Activated T-cell treated with anti-CD3 and anti-CD28 coated beads, Interleukin-2, amount 50 U/mL, for 4 hours (primary cell): ENCODE measurements around the gene NARS2. TPM values are rescaled to one million over a fixed set of nuclear protein-coding genes. Genes with fewer than 3 reads are reported as not detected.
"Not testable (repeated sequence)": the region's sequence is repeated elsewhere in the genome, so short reads cannot be mapped to it uniquely, and the experiment has no call there.

Experiments
- ATAC-seq, 2 donors: fragments of 200-7000 bp; cut with Tn5 transposase; one replicate each; pipeline ENCODE4 v1.10.0; 2021
- DNase-seq: peaks from one replicate; pipeline ENCODE4 v3.0.0-alpha.2; 2020
- H3K27me3 Mint-ChIP-seq: one replicate; pipeline ENCODE4 v1.8.0; 2021; ENCODE audit warnings: low read depth, mixed read lengths
- H3K36me3 Mint-ChIP-seq: one replicate; pipeline ENCODE4 v1.8.0; 2022; ENCODE audit warnings: mixed read lengths; ENCODE audit not compliant: insufficient read depth
- H3K4me1 Mint-ChIP-seq: one replicate; pipeline ENCODE4 v1.8.0; 2021; ENCODE audit warnings: low read depth, mixed read lengths
- H3K4me3 Mint-ChIP-seq: one replicate; pipeline ENCODE4 v1.8.0; 2021; ENCODE audit warnings: mild to moderate bottlenecking, moderate library complexity, mixed read lengths
- H3K9me3 Mint-ChIP-seq: one replicate; pipeline ENCODE4 v1.8.0; 2021; ENCODE audit warnings: mixed read lengths
- total RNA-seq, 3 donors: library from RNA; stranded (reverse); gene quantifications; one replicate each; pipeline ENCODE4 v1.2.1, GENCODE V29; 2021

The NARS2 gene
- total RNA-seq, 3 donors from 2014 or later: 15.6 to 25.3 (median 23.2) TPM

DNA sequence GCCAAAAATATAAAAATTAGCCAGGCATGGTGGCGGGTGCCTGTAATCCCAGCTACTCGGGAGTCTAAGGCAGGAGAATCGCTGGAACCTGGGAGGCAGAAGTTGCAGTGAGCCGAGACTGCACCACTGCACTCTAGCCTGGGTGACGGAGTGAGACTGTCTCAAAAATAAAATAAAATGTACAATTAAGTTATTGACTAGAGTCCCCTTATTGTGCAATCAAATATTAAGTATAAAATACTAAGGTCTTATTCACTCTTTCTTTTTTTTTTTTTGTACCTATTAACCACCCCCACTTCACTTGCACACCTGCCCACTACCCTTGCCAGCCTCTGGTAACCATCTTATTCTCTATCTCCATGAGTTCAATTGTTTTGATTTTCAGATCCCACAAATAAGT, 61.6 kb downstream of the NARS2 start:
- not testable (repeated sequence) for H3K4me1 Mint-ChIP-seq, H3K27me3 Mint-ChIP-seq, ATAC-seq, DNase-seq, H3K4me3 Mint-ChIP-seq
- peaks cover 10% of the 10 kb centered on the region for H3K9me3 Mint-ChIP-seq
- peaks cover 40% of the 10 kb centered on the region for H3K36me3 Mint-ChIP-seq

DNA sequence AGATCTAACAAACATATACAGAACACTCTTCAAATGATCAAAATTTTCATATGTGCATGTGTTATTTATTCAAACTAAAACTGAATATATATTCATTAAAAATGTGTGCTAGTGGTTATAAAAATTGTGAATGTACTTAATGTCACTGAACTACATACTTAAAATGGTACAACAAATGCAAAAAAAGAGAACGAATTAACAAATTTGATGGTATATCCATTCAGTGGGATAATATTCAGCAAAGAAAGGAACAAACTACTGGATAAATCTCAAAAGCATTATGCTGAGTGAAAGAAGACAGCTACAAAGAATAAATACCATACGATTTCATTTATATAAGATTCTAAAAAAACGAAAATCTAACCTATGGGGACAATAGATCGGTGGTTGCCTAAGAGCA, 64.1 kb downstream of the NARS2 start:
- Mint-ChIP-seq H3K4me1 (peaks cover 3% of the 10 kb centered on the region), H3K4me3 (no peak overlapping the region), H3K36me3 (peaks cover 30% of the 10 kb centered on the region), H3K27me3 (no peaks in the 10 kb centered on the region), H3K9me3 (peaks cover 10% of the 10 kb centered on the region)
- ATAC-seq (no peak), DNase-seq (no peak)

DNA sequence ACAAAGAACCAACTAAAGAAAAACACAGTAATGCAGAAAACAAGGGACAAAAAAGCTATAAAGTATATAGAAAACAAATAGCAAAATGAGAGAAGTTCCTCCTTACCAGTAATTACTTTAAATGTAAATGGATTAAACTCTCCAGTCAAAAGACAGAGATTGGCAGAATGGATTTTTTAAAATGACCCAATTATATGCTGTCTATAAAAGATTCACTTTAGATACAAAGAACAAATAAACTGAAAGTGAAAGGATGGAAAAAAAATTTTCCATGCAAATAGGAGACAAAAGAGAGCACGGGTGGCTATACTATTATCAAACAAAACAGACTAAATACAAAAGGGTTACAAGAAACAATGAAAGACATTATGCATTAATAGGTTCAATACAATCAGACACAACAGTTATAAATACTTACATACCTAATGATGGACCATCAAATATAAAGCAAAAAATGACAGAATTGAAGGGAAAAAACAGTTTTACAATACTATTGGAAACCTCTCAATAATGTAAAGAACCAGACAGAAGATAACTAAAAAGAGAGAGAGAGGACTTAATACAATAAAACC, 64.6 kb downstream of the NARS2 start:
- Mint-ChIP-seq H3K27me3 (no peaks in the 10 kb centered on the region), H3K4me3 (no peak overlapping the region), H3K4me1 (peaks cover 3% of the 10 kb centered on the region), H3K36me3 (peaks cover 28% of the 10 kb centered on the region), H3K9me3 (peaks cover 10% of the 10 kb centered on the region)
- no peak for DNase-seq
- no peak for ATAC-seq

DNA sequence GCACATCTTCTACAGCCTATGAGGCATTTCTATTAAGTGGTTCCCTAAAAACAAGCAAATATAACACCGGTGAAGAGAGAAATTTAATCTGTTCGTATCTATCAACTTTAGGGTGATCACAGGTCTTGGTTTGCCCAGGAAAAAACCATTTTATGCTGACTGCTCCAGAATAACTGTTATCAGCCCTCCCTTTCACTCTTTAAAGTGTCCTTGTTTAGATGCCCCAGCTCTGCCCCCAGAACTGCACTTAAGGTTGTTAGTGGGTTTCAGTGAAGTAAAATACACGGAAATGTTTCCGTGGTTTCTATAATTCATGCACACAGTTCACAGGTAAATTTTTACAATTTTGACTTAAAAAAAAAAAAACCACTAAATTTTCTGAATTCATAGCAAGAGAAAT, 70.0 kb downstream of the NARS2 start:
- Mint-ChIP-seq H3K27me3 (no peaks in the 10 kb centered on the region), H3K4me1 (peaks cover 5% of the 10 kb centered on the region)
- ATAC-seq: no peak

DNA sequence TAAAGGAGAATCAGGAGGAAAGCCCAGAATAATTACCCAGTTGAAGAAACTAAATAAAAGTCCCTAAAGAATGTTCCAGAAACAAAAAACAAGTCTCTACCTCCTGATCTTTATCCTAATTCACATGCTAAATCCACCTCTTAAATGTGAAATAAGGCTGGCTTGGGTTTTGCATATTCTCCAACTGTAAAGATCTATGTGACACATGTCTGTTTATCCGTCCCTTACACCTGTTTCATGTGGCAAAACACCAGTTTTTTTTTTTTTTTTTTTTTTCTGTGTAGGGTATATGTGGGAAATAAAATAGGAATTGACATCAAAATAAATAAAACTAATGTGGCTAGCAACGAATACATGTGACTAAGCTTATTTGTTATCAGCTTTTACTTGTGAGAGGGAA, 70.5 kb downstream of the NARS2 start:
- Mint-ChIP-seq H3K9me3 (no peaks in the 10 kb centered on the region), H3K27me3 (no peaks in the 10 kb centered on the region), H3K4me3 (no peak overlapping the region), H3K36me3 (peaks cover 9% of the 10 kb centered on the region), H3K4me1 (peaks cover 5% of the 10 kb centered on the region)
- DNase-seq (no peak), ATAC-seq (no peak)

More for the DNA sequence above, 70.0 kb downstream of the NARS2 start:
- Mint-ChIP-seq H3K36me3 (peaks cover 12% of the 10 kb centered on the region), H3K9me3 (no peaks in the 10 kb centered on the region), H3K4me3 (no peak overlapping the region)
- no peak for DNase-seq

DNA sequence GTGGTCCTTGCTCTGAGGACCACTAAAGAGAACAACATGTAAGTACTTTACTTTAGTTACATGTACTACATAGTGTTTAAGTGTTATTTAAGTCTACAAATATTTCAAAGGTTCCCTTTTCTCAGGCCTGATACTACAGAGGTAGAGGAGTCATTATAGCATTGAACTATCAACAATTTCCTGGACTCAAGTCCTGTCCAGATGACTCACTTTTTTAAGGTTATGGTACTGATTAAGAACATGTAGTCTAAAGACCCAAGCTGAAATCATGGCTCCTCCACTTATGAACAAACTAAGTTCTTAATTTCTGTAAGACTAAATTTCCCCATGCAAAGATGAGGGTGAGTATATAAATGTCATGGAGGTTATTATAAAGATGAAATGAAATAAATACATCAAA, 74.7 kb downstream of the NARS2 start:
- Mint-ChIP-seq H3K4me3 (no peak overlapping the region), H3K27me3 (no peaks in the 10 kb centered on the region), H3K9me3 (no peaks in the 10 kb centered on the region), H3K36me3 (peaks cover 4% of the 10 kb centered on the region), H3K4me1 (peaks cover 5% of the 10 kb centered on the region)
- DNase-seq: no peak
- ATAC-seq: no peak

DNA sequence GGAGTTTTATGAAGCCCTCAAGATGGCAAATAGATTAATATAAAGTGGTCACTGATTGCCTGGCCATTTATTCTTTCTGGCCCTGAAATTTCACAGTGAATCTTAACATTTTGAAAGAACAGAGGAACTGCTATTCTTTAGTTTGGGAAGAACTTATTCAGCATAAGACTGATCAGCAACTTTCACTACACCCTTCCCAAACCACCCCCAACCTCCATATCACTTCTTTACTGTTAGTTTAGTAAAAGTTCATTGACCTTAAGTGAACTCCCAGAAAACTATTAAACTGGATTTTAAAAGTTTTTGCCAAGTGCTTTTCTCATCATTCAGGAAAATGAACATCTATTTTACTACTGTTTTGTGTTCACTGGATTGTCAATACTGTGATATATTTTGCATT, 77.4 kb downstream of the NARS2 start:
- no peak overlapping the region for H3K4me3 Mint-ChIP-seq
- H3K27me3 Mint-ChIP-seq: no peaks in the 10 kb centered on the region
- H3K9me3 Mint-ChIP-seq: no peaks in the 10 kb centered on the region
- DNase-seq (no peak), ATAC-seq (no peak)
- H3K4me1 Mint-ChIP-seq: no peaks in the 10 kb centered on the region
- peaks cover 5% of the 10 kb centered on the region for H3K36me3 Mint-ChIP-seq

DNA sequence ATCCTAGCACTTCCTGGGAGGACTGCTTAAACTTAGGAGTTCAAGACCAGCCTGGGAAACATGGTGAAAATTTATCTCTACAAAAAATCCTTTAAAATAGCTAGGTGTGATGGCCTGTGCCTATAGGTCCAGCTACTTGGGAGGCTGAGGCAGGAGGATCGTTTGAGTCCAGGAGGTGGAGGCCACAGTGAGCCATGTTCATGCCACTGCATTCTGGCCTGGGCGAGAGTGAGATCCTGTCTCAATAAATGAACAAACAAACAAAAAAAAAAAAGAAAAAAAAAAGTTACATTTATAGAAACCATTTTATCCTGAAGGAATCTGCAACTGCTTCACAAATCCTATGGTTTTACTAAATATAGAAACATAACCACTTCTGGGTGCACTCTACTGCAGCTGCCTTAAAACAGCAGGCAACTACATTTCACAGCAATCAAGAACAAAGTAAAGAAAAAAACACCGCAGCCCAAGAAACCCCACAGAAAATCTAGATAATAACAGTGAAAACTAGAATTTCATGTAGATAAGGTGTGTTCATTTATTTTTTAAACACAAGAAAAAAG, 81.2 kb downstream of the NARS2 start:
- no peaks in the 10 kb centered on the region for H3K4me1 Mint-ChIP-seq
- DNase-seq (no peak), ATAC-seq (no peak)
- no peaks in the 10 kb centered on the region for H3K27me3 Mint-ChIP-seq
- H3K36me3 Mint-ChIP-seq: peaks cover 16% of the 10 kb centered on the region
- H3K9me3 Mint-ChIP-seq: no peaks in the 10 kb centered on the region
- no peak overlapping the region for H3K4me3 Mint-ChIP-seq

DNA sequence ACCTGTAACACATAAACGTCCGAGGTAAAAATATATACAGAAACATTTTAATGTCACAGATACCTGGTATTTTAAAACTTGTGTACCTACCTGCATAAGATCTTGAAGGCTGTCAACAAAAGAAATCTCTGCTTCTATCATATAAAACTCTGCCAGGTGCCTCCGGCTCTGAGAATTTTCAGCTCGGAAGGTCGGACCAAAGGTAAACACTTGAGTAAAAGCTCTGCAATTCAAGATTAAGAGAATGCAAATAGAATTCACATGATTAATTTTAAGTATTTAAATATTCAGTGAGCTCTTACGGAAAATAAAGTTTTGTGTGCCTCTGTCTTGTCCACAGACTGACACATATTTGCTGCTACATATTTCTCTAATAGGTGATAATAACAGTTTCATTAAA, 81.7 kb downstream of the NARS2 start:
- ATAC-seq (no peak), DNase-seq (no peak)
- Mint-ChIP-seq H3K36me3 (peaks cover 19% of the 10 kb centered on the region), H3K9me3 (no peaks in the 10 kb centered on the region), H3K4me1 (no peaks in the 10 kb centered on the region), H3K4me3 (no peak overlapping the region), H3K27me3 (no peaks in the 10 kb centered on the region)

DNA sequence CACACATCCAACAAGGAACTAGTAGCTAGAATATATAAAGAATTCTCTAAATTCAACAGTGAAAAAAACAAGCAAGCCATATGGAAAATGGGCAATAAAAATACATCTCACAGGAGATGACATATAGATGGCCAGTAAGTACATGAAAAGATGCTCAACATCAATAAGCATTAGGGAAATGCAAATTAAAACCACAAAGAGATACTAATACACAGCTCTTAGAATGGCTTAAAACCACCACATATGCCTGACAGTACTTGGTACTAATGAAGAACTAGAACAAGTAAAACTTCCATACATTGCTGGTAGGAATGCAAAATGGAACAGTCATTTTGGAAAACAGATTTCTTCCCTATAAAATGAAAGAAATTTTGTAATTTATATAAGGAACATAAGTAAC, 85.5 kb downstream of the NARS2 start:
- H3K4me1 Mint-ChIP-seq: no peaks in the 10 kb centered on the region
- no peaks in the 10 kb centered on the region for H3K27me3 Mint-ChIP-seq
- no peaks in the 10 kb centered on the region for H3K9me3 Mint-ChIP-seq
- H3K36me3 Mint-ChIP-seq: peaks cover 42% of the 10 kb centered on the region
- DNase-seq (no peak), ATAC-seq (no peak)
- no peak overlapping the region for H3K4me3 Mint-ChIP-seq

DNA sequence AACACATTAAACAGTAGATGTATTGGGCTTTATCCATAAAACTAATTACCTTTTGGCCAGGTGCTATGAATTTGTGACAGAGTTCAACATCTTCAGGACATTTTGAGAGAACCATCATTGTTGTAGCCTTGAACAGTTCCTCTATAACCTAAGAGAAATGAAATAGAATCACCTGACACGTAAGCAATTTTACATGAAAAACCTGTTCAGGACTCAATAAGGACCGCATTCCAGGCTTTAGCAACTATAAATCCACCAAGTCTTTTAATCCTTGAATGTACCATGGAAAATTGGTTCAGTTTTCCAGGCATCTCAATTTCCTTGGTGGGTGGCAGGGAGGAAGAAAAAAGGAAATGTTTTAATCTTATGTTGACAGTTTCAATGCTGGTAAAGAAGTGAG, 96.1 kb downstream of the NARS2 start:
- peaks cover 36% of the 10 kb centered on the region for H3K36me3 Mint-ChIP-seq
- no peaks in the 10 kb centered on the region for H3K27me3 Mint-ChIP-seq
- H3K4me1 Mint-ChIP-seq: no peaks in the 10 kb centered on the region
- DNase-seq (no peak), ATAC-seq (no peak)
- no peaks in the 10 kb centered on the region for H3K9me3 Mint-ChIP-seq
- no peak overlapping the region for H3K4me3 Mint-ChIP-seq

DNA sequence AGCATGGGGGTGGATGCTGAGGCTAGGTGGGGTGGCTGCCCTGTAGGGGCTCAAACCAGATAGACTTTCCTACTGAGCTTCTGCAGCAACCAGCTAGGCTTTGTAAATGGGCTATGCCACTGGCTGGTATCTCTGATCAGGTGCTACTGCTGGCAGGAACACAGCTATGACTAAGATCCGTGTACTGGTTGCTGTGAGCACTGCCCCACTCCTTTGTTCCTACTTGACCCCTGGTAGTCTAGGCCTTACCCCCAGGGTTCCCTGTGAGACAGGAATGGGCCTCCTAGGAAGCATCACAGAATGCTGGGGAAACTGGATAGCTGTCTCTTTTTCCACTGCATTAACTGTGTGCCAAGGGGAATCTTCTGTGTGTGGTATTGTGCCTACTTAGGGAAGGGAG, 98.6 kb downstream of the NARS2 start:
- H3K4me1 Mint-ChIP-seq: no peaks in the 10 kb centered on the region
- no peak for ATAC-seq
- H3K27me3 Mint-ChIP-seq: no peaks in the 10 kb centered on the region
- peaks cover 7% of the 10 kb centered on the region for H3K9me3 Mint-ChIP-seq
- no peak for DNase-seq
- H3K36me3 Mint-ChIP-seq: peaks cover 46% of the 10 kb centered on the region
- H3K4me3 Mint-ChIP-seq: no peak overlapping the region

DNA sequence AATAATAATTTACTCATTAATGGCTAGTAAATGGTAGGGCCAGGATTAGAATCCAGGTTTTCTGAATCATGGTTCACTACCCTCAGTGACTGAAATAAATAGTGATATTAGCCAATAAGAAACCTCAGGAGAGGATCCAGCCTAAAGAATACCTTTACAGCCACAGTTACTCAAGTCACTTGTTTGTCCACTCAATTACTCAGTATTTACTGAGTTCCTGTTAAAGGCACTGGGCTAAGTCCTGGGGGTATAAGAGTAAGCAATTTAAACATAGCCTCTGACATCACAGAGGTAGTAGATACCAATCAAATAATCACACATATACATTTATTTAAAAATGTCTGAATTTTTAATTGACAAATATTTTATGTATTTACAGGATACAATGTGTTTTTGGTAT, 100.2 kb downstream of the NARS2 start:
- no peak for DNase-seq
- no peak for ATAC-seq
- H3K27me3 Mint-ChIP-seq: no peaks in the 10 kb centered on the region
- H3K9me3 Mint-ChIP-seq: peaks cover 7% of the 10 kb centered on the region
- H3K4me1 Mint-ChIP-seq: peaks cover 2% of the 10 kb centered on the region
- no peak overlapping the region for H3K4me3 Mint-ChIP-seq
- peaks cover 49% of the 10 kb centered on the region for H3K36me3 Mint-ChIP-seq

DNA sequence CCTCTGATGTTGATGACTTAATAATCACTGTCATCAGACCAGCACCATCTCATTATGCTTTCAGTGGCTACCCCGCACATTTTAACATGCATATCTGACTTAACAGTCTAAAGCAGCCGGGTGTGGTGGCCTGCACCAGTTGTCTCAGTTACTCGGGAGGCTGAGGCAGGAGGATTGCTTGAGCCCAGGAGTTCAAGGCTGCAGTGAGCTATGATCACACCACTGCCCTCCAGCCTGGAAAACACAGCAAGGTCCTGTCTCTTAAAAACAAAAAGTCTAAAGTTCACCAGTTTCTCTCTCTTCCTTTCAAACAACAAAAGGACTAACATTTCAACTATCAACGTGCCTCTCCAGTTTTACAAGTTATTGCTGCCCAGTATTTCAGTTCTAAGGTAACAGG, 101.8 kb downstream of the NARS2 start:
- H3K9me3 Mint-ChIP-seq: peaks cover 7% of the 10 kb centered on the region
- no peaks in the 10 kb centered on the region for H3K27me3 Mint-ChIP-seq
- H3K36me3 Mint-ChIP-seq: peaks cover 48% of the 10 kb centered on the region
- DNase-seq (no peak), ATAC-seq (no peak)
- H3K4me3 Mint-ChIP-seq: no peak overlapping the region
- H3K4me1 Mint-ChIP-seq: peaks cover 2% of the 10 kb centered on the region

DNA sequence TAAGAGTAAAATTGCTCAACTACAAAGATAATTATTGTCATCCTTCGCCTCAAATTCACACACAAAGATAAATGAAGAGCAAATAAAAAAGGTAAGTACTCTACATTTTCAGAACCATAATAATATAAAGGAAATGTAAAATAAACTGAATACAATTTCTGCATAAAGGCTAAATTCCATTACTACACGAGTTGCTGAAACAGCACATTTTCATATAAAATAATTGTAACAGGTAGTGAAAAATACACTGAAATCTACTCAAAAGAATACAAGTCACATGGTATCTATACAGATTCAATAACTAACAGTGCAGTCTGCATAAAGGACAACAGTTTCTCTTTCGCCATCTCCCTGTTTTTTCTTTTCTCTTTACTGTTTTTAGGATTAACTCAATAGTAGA, 102.3 kb downstream of the NARS2 start:
- H3K36me3 Mint-ChIP-seq: peaks cover 42% of the 10 kb centered on the region
- H3K9me3 Mint-ChIP-seq: peaks cover 7% of the 10 kb centered on the region
- H3K27me3 Mint-ChIP-seq: no peaks in the 10 kb centered on the region
- peaks cover 2% of the 10 kb centered on the region for H3K4me1 Mint-ChIP-seq
- ATAC-seq (no peak), DNase-seq (no peak)
- no peak overlapping the region for H3K4me3 Mint-ChIP-seq
